Coronary artery (tissue), 2 donors: Measurements from ENCODE around the gene TLR1.
A peak's percentile ranks its signal among the peaks of the same experiment; 100 is the strongest.

ENCODE experiments used
- DNase-seq: peaks from one replicate; pipeline ENCODE4 v3.0.0-alpha.2; 2017; ENCODE audit warnings: low spot score
- H3K27ac ChIP-seq, 2 donors: fragments of 200-600 bp; sonication (generic); one replicate each; pipeline ENCODE4 v1.5.1; 2016 to 2019
- H3K4me3 ChIP-seq: fragments of 200-600 bp; sonication (generic); 2 replicates; pipeline ENCODE4 v1.5.1; 2016; ENCODE audit warnings: mild to moderate bottlenecking, moderate library complexity
- TF ChIP-seq, protein P1 (sequence below): fragments of 200-600 bp; sonication (generic); IDR thresholded peaks from one replicate; pipeline ENCODE4 v1.5.1; 2019; ENCODE audit warnings: antibody characterized with exemption

Gene TLR1

DNA sequence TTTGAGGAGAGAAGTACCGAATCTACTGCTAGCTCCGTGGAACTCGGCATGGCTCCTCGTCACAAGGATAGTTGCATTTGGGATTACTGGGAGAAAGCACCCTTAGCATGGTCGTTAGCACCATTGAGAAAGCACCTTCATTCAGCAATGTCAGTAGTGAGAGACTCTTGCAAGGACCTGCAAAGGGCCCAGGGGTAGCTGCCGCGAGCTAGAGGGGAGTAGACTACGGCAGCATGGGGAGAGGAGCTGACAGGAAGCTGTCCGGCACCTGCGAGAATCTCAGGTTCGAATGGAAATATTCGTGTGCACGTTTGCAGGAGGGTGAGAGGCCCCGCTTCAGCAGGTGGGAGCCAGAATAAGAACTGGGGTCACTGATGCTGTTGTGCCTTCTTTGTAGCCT lies 42.0 kb downstream of the TLR1 start:
- TF ChIP-seq, protein P1, sequence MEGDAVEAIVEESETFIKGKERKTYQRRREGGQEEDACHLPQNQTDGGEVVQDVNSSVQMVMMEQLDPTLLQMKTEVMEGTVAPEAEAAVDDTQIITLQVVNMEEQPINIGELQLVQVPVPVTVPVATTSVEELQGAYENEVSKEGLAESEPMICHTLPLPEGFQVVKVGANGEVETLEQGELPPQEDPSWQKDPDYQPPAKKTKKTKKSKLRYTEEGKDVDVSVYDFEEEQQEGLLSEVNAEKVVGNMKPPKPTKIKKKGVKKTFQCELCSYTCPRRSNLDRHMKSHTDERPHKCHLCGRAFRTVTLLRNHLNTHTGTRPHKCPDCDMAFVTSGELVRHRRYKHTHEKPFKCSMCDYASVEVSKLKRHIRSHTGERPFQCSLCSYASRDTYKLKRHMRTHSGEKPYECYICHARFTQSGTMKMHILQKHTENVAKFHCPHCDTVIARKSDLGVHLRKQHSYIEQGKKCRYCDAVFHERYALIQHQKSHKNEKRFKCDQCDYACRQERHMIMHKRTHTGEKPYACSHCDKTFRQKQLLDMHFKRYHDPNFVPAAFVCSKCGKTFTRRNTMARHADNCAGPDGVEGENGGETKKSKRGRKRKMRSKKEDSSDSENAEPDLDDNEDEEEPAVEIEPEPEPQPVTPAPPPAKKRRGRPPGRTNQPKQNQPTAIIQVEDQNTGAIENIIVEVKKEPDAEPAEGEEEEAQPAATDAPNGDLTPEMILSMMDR = no peak
- DNase-seq = no peak
- Histone ChIP-seq H3K27ac (no peak overlapping the region), H3K4me3 (no peak overlapping the region)

DNA sequence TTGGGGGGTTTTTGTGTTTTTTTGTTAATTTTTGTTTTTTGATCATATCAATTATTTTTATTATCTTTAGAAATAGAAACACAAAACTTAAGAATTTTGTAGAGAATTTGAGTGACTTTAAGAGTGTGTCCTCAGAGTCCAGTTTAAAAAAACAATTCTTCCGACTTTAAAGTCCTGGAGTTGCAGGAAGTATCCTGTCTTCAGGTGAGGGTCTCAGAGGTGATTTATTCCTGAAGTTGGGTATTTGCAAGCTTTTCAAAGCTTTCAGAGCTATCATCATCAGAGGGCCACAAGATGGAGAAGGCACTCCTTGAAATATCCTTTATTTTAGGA lies 44.8 kb downstream of the TLR1 start:
- no peak for DNase-seq
- TF ChIP-seq, protein P1 = no peak
- Histone ChIP-seq H3K27ac (no peak overlapping the region), H3K4me3 (no peak overlapping the region)

DNA sequence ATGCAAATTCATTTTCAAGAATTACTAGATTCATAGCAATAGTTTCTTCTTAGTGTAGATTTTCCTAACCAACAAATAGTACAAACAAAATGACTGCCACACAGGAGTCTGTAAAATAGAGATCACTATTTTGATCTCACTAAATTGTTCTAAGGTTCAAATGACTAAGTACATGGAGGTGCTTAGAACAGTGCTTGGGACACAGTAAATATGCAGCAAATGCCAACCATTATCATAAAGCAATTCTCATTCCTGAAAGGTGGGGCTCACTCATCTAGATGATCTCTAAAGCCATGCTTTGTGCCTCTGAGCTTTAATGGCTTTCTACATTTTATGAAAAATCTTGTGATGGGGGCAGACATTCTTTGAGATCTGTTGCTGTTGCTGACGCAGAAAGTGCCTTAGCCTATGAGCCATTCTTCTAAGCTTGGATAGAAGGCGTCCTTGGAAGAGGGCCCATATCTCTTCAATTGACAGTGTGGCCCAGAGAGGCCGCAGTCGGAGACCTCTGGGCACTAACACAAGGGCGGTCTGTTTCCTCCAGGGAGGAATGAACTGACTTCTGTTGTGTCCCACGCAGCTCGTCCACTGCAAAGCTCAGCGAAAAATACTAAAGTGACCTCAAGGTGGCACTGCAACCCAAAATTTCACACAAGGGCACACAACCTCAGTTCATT lies 45.3 kb downstream of the TLR1 start:
- TF ChIP-seq, protein P1 = peak; percentile 48
- no peak overlapping the region for H3K27ac ChIP-seq
- no peak overlapping the region for H3K4me3 ChIP-seq
- DNase-seq = no peak

DNA sequence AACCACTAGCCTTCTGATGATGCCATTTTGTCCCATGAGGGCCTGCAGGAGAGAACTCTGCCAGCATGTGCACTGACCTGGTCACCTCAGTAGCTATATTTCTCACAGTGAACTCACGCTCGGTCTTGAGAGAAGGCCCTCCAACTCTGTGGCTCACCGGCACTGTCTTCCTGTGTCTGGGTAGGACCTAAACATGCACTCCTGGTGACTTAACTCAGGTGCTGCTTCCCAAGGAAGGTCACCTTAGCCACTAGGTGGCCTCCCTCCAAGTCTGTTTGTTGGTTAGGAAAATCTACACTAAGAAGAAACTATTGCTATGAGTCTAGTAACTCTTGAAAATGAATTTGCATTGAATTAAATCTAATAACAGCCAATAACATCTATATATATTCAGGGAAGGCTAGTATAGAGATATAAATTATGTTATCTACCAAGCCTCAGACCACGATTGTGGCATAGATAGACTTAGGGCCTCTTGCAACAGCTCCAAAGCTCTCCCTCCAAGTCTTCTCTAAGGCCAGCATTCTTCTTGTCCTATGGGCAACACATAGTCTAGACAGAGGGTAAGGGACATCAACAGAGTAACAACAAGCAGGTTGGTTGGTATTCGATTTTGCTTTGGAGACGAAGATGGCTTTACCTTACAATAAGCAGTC lies 46.5 kb downstream of the TLR1 start:
- Histone ChIP-seq H3K4me3 (no peak overlapping the region), H3K27ac (no peak overlapping the region)
- TF ChIP-seq, protein P1 = no peak
- no peak for DNase-seq

DNA sequence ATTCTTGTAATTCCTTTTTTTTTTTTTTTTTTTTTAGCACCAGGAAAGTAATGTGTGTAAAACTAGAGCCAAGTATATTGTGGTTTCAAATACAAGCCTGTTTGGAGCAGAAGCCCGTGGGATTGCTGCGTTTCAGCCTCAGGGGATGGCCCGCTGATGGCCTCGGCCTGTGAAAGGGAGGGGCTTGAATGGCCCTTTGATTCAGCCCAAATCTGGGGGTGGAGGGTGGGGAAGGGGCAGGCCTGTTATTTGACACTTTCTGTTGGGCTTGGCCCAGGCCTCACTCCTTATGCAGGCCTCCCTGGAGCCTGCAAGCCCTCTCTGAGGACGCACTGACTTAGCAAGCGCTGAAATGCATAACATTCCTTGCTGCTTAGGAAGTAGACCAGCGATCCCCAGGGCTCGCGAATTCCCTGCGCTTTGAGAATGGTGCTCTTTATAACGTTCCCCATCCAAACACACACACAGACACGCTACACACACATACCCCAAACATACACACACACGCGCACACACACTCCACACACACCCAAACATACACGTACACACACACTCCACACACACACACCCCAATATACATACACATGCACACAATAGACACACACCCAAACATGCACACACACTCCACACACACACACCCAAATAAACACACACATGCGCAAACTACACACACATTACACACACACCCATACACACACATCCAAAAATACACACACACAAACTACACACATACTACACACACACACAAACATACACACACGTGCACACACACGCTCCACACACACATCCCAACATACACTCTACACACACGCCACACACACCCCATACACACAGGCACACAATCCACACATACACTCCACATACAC lies 51.4 kb downstream of the TLR1 start:
- peak overlapping the region; percentile 2 to 89 for H3K27ac ChIP-seq
- peak; percentile 92 for DNase-seq
- peak overlapping the region; percentile 57 for H3K4me3 ChIP-seq
- TF ChIP-seq, protein P1 = no peak

DNA sequence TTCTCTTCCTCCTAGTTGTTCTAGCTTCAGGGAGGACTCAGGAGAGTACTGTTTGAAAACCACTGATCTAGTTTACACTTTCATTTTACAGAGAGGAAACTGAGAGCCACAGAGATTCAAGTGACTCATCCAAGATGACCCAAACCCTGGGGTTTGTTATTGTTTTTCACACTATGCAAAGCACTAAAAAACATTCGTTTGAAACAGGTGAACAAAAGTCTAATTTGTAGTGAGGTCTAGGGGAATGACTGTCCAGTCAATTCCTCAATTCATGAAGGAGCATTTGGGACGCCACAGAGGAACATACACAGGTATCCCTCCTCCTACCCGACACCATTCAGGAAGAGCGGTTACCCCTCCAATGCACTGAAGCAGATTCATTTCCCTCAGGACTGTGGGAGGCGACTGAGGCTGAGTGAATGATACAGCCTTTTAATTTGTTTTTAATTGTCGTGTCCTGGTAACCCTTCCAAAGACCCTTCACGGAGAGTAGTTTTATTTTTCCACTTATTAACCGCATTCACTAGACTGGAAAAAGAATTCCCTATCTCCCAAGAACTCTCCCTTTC lies 52.1 kb downstream of the TLR1 start:
- DNase-seq = no peak
- H3K27ac ChIP-seq = peak overlapping the region in 1 of 2 donors; percentile 89
- peak overlapping the region; percentile 57 for H3K4me3 ChIP-seq
- TF ChIP-seq, protein P1 = no peak
